OCI-LY7 (cell line): ENCODE results near the gene ZMYND8. TPM values are rescaled to one million over a fixed set of nuclear protein-coding genes. Genes with fewer than 3 reads are reported as not detected.

Experiments used
- BruUV-seq: library from RNA; stranded (reverse); fragments of 400-500 nt; replicated peaks from 2 replicates; lab custom pipeline; 2021; lab: Mats Ljungman, UMichigan
- CTCF ChIA-PET: fragments of 300-600 bp; sonication (Branson Sonifier 250); formaldehyde crosslinking; loops from one replicate; lab custom pipeline; 2022; ENCODE audit warnings: antibody characterized with exemption; ENCODE audit not compliant: unreplicated experiment; lab: Charles Lee
- POLR2A ChIA-PET: fragments of 300-600 bp; sonication (Branson Sonifier 250); formaldehyde crosslinking; loops from one replicate; lab custom pipeline; 2022; ENCODE audit warnings: antibody characterized with exemption; lab: Charles Lee
- DNase-seq: peaks from one replicate; pipeline ENCODE4 v3.0.0-alpha.2; 2015; ENCODE audit warnings: low spot score
- H2AFZ ChIP-seq: fragments of 200-600 bp; sonication (generic), shearing (Covaris generic); 2 replicates; pipeline ENCODE4 v1.6.1; 2014; ENCODE audit warnings: mild to moderate bottlenecking, antibody characterized with exemption, low read length, moderate library complexity
- H3K27ac ChIP-seq: fragments of 200-600 bp; sonication (generic); 2 replicates; pipeline ENCODE4 v1.5.1; 2014; ENCODE audit warnings: mixed run types, low read depth, mild to moderate bottlenecking, moderate library complexity, low read length, inconsistent platforms; ENCODE audit not compliant: poor library complexity, severe bottlenecking
- H3K36me3 ChIP-seq: fragments of 200-600 bp; sonication (generic); 2 replicates; pipeline ENCODE4 v1.6.1; 2014; ENCODE audit warnings: mild to moderate bottlenecking, antibody characterized with exemption, low read length, moderate library complexity, mixed read lengths; ENCODE audit not compliant: insufficient read depth
- H3K4me1 ChIP-seq: fragments of 200-600 bp; sonication (generic); 2 replicates; pipeline ENCODE4 v1.5.1; 2014; ENCODE audit warnings: mild to moderate bottlenecking, low read length; ENCODE audit not compliant: insufficient read depth, poor library complexity, severe bottlenecking
- H3K4me2 ChIP-seq: fragments of 200-600 bp; sonication (generic); 2 replicates; pipeline ENCODE4 v1.6.1; 2014; ENCODE audit warnings: mild to moderate bottlenecking, low read length
- H3K4me3 ChIP-seq: fragments of 200-600 bp; sonication (generic); 2 replicates; pipeline ENCODE4 v1.5.1; 2014; ENCODE audit warnings: mild to moderate bottlenecking, low read depth, low read length; ENCODE audit not compliant: poor library complexity, severe bottlenecking
- H3K79me2 ChIP-seq: fragments of 200-600 bp; sonication (generic); 2 replicates; pipeline ENCODE4 v1.6.1; 2016; ENCODE audit warnings: low read depth, mild to moderate bottlenecking, low read length, moderate library complexity, mixed read lengths; ENCODE audit not compliant: insufficient read depth
- H3K9me2 ChIP-seq: fragments of 200-600 bp; sonication (generic); 2 replicates; pipeline ENCODE4 v1.6.1; 2016; ENCODE audit warnings: mild to moderate bottlenecking, low read length, mixed read lengths; ENCODE audit not compliant: insufficient read depth
- H3K9me3 ChIP-seq: fragments of 200-600 bp; sonication (generic); 2 replicates; pipeline ENCODE4 v1.6.1; 2014; ENCODE audit warnings: mild to moderate bottlenecking, mixed run types, low read length, mixed read lengths
- H4K20me1 ChIP-seq: fragments of 200-600 bp; sonication (generic); 2 replicates; pipeline ENCODE4 v1.6.1; 2014; ENCODE audit warnings: mild to moderate bottlenecking, antibody characterized with exemption, low read length, moderate library complexity, mixed read lengths; ENCODE audit not compliant: insufficient read depth
- CTCF ChIP-seq: fragments of 200-600 bp; sonication (generic); conservative IDR thresholded peaks from 2 replicates; pipeline ENCODE4 v1.5.1; 2014; ENCODE audit warnings: mild to moderate bottlenecking, antibody characterized with exemption, low read length, moderate library complexity, mixed read lengths
- EZH2phosphoT487 ChIP-seq: fragments of 200-600 bp; sonication (generic); IDR thresholded peaks from 2 replicates; pipeline ENCODE4 v1.6.1; 2018; ENCODE audit warnings: low read depth, borderline replicate concordance, mild to moderate bottlenecking, mixed run types, antibody characterized with exemption, low read length, moderate library complexity, mixed read lengths
- intact Hi-C: fragments of 100-400 bp; cut with micrococcal nuclease; formaldehyde crosslinking; loops from one replicate; pipeline ENCODE4 v1.10.0; 2022; ENCODE audit not compliant: unreplicated experiment
- total RNA-seq, 2 experiments: library from RNA; depleted of rRNA in 1 of 2; stranded (reverse); fragments of >200 nt in 1 of 2; shearing (Covaris generic) in 1 of 2; gene quantifications; 2 replicates each; pipeline ENCODE4 v1.2.3, GENCODE V29; 2014 to 2022

ZMYND8 gene
- total RNA-seq, 2 experiments from 2014 or later, result 30.4 to 69.1 TPM

DNA sequence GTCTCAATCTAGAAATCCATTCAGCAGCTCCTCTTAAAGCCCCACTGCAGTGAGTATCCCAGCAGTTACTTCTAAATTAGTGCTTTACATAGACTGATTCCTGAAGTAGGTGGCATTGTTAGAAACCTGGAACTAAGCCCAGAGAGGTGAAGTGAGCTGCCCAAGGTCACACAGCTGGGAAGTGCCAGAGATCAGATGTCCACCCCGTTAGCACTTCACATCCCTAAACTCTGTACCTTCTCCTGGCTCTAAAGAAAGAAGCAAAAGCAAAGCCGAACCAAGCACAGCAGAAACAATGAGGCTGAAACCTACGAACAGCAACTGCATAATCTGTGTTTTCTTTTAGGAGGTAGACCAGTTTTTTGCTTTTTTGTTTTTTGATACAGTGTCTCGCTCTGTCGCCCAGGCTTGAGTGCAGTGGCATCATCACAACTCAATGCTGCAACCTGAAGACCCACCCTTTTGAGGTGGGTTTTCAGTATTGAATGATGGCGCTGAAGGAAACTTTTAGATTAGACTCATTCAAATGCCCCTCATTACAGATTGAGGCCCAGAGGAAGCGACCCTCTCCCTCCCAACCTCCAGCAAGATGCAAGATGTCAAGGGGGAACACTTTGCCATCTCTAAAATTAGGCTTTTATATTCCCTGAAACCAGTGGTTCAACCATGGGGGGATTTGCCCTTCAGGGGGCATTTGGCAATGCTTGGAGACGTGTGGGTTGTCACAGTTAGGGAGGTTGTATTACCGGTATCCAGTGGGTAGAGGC is 3.2 kb upstream of the ZMYND8 start:
- Histone ChIP-seq H3K4me3 (no peak overlapping the region), H3K27ac (peak overlapping the region; percentile 90), H3K9me2 (no peaks in the 10 kb centered on the region), H3K9me3 (no peaks in the 10 kb centered on the region), H3K4me2 (peak overlapping the region; percentile 98), H3K36me3 (peaks cover 2% of the 10 kb centered on the region; the same call in 1 of the 2 replicates), H4K20me1 (no peaks in the 10 kb centered on the region), H3K79me2 (peaks cover 18% of the 10 kb centered on the region), H2AFZ (peak overlapping the region; percentile 93), H3K4me1 (peaks cover 46% of the 10 kb centered on the region)
- intact Hi-C loops, result loop anchor here (10.0 kb wide), 1 partner anchor 1685 kb away; the partner anchor contains the start of gene CSE1L
- no TSS peak for BruUV-seq
- CTCF ChIA-PET, result interaction anchor here (1.6 kb wide), 1 partner anchor 24 kb away, joined by 6 read pairs; no protein-coding TSS in a partner anchor
- POLR2A ChIA-PET, result interaction anchor here (1.0 to 3.0 kb wide), 4 partner anchors 8 to 86 kb away, joined by 3 to 14 read pairs (median 5); no protein-coding TSS in a partner anchor
- DNase-seq, result no peak
- TF ChIP-seq CTCF (no peak), EZH2phosphoT487 (no peak)

DNA sequence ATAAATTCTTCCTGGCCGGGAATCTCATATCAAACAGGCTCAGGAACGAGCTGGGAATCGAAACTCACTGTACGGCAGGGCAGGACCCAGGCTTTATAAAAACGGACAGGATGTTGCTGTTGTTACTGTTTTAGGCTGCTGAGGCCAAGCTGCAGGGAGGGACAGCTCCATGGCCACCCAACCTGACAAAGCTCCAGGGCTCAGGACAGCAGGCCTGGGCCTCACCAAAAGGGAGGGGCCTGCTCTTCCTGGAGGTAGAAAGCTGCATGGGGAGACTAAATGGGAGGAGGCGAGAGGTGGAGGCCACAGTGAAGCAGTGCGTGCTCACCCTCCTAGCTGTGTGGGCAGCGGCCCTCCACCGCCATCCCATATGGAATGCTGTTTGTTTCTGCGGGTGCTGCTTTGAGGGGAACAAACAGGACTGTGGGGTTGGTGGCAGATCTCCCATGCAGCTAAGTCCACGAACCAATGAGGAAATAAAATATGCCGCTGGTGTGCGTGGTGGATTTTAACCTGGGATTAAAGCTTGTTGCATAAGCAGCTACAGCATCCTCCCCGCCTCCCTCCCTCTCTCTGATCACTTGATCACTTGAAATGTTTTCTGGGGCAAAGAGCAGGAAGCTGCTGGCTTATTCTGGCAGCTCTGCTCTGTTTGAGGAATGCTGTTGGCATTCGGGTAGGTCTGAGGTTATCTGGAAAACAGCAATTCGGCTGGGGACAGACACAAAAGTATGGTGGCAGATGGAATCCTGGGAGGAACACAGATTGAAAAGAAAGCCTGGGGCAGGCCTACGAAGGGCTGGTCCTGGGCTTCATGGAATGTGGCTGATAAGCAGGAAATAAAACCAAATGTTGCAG is 2.4 kb upstream of the ZMYND8 start:
- peak overlapping the region; percentile 93 for H2AFZ ChIP-seq
- peaks cover 26% of the 10 kb centered on the region for H3K79me2 ChIP-seq
- no TSS peak for BruUV-seq
- peaks cover 8% of the 10 kb centered on the region; the same call in 1 of the 2 replicates for H3K36me3 ChIP-seq
- H3K4me3 ChIP-seq, result peak overlapping the region; percentile 20
- POLR2A ChIA-PET, result interaction anchor here (0.7 to 3.0 kb wide), 13 partner anchors 8 to 178 kb away, joined by 3 to 14 read pairs (median 3); no protein-coding TSS in a partner anchor
- DNase-seq, result peak; percentile 29
- no peaks in the 10 kb centered on the region for H4K20me1 ChIP-seq
- peak overlapping the region; percentile 90 for H3K27ac ChIP-seq
- intact Hi-C loops, result loop anchor here (10.0 kb wide), 1 partner anchor 1686 kb away; the partner anchor contains the start of gene CSE1L
- H3K4me1 ChIP-seq, result peaks cover 54% of the 10 kb centered on the region
- no peaks in the 10 kb centered on the region for H3K9me3 ChIP-seq
- CTCF ChIA-PET, result interaction anchor here (0.9 to 1.6 kb wide), 2 partner anchors 9 to 25 kb away, joined by 3 to 6 read pairs; no protein-coding TSS in a partner anchor
- no peaks in the 10 kb centered on the region for H3K9me2 ChIP-seq
- H3K4me2 ChIP-seq, result peak overlapping the region; percentile 98
- TF ChIP-seq CTCF, result no peak
- no peak for TF ChIP-seq EZH2phosphoT487
